Muscle layer of duodenum (tissue), 2 donors: ENCODE data around the gene KRT84.

Source experiments
- H3K27ac ChIP-seq: one replicate; pipeline ENCODE4 v1.7.0; 2013; ENCODE audit warnings: mild to moderate bottlenecking, low read length
- H3K27me3 ChIP-seq: one replicate; pipeline ENCODE4 v1.7.0; 2013; ENCODE audit warnings: low read depth, mild to moderate bottlenecking, control low read depth, low read length
- H3K36me3 ChIP-seq, 2 donors: one replicate each; pipeline ENCODE4 v1.7.0; 2013; ENCODE audit warnings: low read length in 2 of 2, control low read depth in 1 of 2, mild to moderate bottlenecking in 1 of 2; ENCODE audit not compliant: insufficient read depth in 2 of 2, control insufficient read depth in 1 of 2
- H3K4me1 ChIP-seq, 2 donors: one replicate each; pipeline ENCODE4 v1.7.0; 2013; ENCODE audit warnings: low read length in 2 of 2, mild to moderate bottlenecking in 2 of 2, control low read depth in 1 of 2, moderate library complexity in 1 of 2; ENCODE audit not compliant: insufficient read depth in 2 of 2, control insufficient read depth in 1 of 2
- H3K4me3 ChIP-seq, 2 donors: one replicate each; pipeline ENCODE4 v1.7.0; 2013; ENCODE audit warnings: low read length in 2 of 2, low read depth in 1 of 2, mild to moderate bottlenecking in 1 of 2
- H3K9me3 ChIP-seq, 2 donors: one replicate each; pipeline ENCODE4 v1.7.0; 2013; ENCODE audit warnings: low read length in 2 of 2, control low read depth in 1 of 2, mild to moderate bottlenecking in 1 of 2; ENCODE audit not compliant: control insufficient read depth in 1 of 2
- donor health status: healthy.

The KRT84 gene

GRCh38 chr12:52336641-52337040 lies 48.8 kb downstream of the KRT84 start:
- H3K4me3 ChIP-seq = no peak overlapping the region
- H3K27me3 ChIP-seq = no peaks in the 10 kb centered on the region
- no peaks in the 10 kb centered on the region for H3K36me3 ChIP-seq
- H3K9me3 ChIP-seq = peaks cover 0 to 11% of the 10 kb centered on the region in 2 donors
- H3K4me1 ChIP-seq = no peaks in the 10 kb centered on the region
- no peak overlapping the region for H3K27ac ChIP-seq

- no peaks in the 10 kb centered on the region for H3K27me3 ChIP-seq
Measured at GRCh38 chr12:52335598-52336262, 49.7 kb downstream of the KRT84 start.

DNA sequence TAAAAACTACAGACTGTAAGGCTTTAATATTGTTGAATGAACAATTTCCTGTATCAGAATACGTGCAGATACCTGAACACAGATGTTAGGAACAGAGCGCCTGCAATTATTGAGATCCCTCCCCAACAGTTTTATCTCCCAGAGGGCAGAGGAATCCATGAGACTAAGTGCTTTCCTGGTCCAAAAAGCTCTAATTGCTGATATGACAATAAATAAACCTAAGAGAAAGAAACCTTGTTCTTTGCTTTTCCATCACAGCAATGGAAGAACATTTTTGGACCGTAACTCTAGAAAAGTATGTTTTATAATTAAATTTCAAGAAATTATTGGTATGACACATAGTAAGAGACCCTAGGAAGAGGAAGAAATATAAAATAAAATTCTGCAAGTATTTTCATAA lies 51.3 kb downstream of the KRT84 start:
- no peaks in the 10 kb centered on the region for H3K27me3 ChIP-seq
- H3K9me3 ChIP-seq = peaks cover 0 to 11% of the 10 kb centered on the region in 2 donors
- H3K4me3 ChIP-seq = no peak overlapping the region
- no peak overlapping the region for H3K27ac ChIP-seq
- no peaks in the 10 kb centered on the region for H3K36me3 ChIP-seq
- H3K4me1 ChIP-seq = no peaks in the 10 kb centered on the region

More at GRCh38 chr12:52335598-52336262, 49.7 kb downstream of the KRT84 start:
- Histone ChIP-seq H3K4me1 (no peaks in the 10 kb centered on the region), H3K4me3 (no peak overlapping the region), H3K27ac (no peak overlapping the region), H3K36me3 (no peaks in the 10 kb centered on the region), H3K9me3 (peaks cover 0 to 11% of the 10 kb centered on the region in 2 donors)

DNA sequence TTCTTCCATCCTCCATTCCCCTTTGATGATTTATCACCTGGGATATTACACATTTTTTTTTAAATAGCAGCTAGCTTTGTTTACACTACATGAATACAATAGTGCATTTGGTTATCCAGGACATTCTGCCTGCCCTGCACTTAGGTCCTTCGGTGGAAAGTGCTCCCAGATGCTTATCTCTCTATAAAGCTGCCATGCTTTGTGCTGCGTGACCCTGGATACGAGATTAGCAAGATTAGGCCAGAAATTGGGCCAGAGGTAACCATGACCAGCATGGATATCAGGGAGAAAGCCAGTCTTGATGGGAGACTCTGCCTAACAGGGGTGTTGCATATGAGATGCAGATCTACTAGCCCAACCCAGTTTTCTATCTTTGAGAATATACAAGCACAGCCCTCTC lies 52.1 kb downstream of the KRT84 start:
- H3K9me3 ChIP-seq = peaks cover 0 to 11% of the 10 kb centered on the region in 2 donors
- H3K4me1 ChIP-seq = no peaks in the 10 kb centered on the region
- no peak overlapping the region for H3K27ac ChIP-seq

GRCh38 chr12:52332381-52332780 lies 53.1 kb downstream of the KRT84 start:
- Histone ChIP-seq H3K36me3 (no peaks in the 10 kb centered on the region), H3K27ac (no peak overlapping the region), H3K27me3 (no peaks in the 10 kb centered on the region), H3K4me3 (no peak overlapping the region), H3K9me3 (peaks cover 0 to 11% of the 10 kb centered on the region in 2 donors), H3K4me1 (no peaks in the 10 kb centered on the region)

More for the DNA sequence above, 52.1 kb downstream of the KRT84 start:
- Histone ChIP-seq H3K27me3 (no peaks in the 10 kb centered on the region), H3K36me3 (no peaks in the 10 kb centered on the region), H3K4me3 (no peak overlapping the region)

GRCh38 chr12:52331833-52332232 lies 53.6 kb downstream of the KRT84 start:
- Histone ChIP-seq H3K27ac (no peak overlapping the region), H3K4me1 (no peaks in the 10 kb centered on the region), H3K9me3 (peaks cover 0 to 11% of the 10 kb centered on the region in 2 donors), H3K27me3 (no peaks in the 10 kb centered on the region), H3K36me3 (no peaks in the 10 kb centered on the region), H3K4me3 (no peak overlapping the region)

DNA sequence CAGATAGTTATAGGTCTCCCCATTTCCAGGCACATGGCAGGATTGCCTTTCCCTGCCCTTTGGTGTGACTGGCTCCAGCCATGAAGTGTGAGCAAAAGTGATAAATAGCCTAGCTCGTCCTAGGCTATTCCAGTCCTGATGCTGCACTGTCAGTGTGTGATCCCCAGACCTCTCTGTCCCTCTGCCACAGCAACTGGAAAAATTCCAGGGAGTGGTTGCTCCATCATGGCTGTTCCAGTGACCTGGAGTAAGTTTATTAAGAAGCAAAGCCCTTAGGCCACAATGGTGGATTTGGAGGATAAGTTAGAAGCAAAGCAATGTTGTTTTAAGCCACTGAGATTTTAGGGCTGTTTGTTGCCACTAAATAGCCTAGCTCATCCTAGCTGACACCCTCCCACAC lies 54.4 kb downstream of the KRT84 start:
- no peak overlapping the region for H3K27ac ChIP-seq
- no peaks in the 10 kb centered on the region for H3K36me3 ChIP-seq
- H3K4me1 ChIP-seq = no peaks in the 10 kb centered on the region
- peaks cover 0 to 7% of the 10 kb centered on the region in 2 donors for H3K9me3 ChIP-seq
- H3K4me3 ChIP-seq = no peak overlapping the region
- no peaks in the 10 kb centered on the region for H3K27me3 ChIP-seq

- Histone ChIP-seq H3K9me3 (no peaks in the 10 kb centered on the region), H3K27ac (no peak overlapping the region), H3K27me3 (no peaks in the 10 kb centered on the region)
Measured at GRCh38 chr12:52327830-52328500, 57.5 kb downstream of the KRT84 start.

More at GRCh38 chr12:52327830-52328500, 57.5 kb downstream of the KRT84 start:
- no peaks in the 10 kb centered on the region for H3K36me3 ChIP-seq
- no peak overlapping the region for H3K4me3 ChIP-seq
- no peaks in the 10 kb centered on the region for H3K4me1 ChIP-seq
